Keratinocyte (primary cell): Measurements from ENCODE around the gene CLEC18C. TPM values are rescaled to one million over a fixed set of nuclear protein-coding genes. Genes with fewer than 3 reads are reported as not detected.

Experiments
- DNase-seq: peaks from one replicate; pipeline ENCODE4 v3.0.0-alpha.2; 2011; ENCODE audit warnings: low read depth, missing footprints, low spot score
- FAIRE-seq: peaks from 2 replicates; lab custom pipeline; 2011; peaks lifted over from hg19 to GRCh38; lab: Jason Lieb, UNC
- H2AFZ ChIP-seq: 2 replicates; pipeline ENCODE4 v1.6.0; 2012; ENCODE audit warnings: low read length, control low read depth, inconsistent platforms; ENCODE audit not compliant: control insufficient read depth
- H3K27ac ChIP-seq: 2 replicates; pipeline ENCODE4 v1.5.1; 2011; ENCODE audit warnings: low read length; ENCODE audit not compliant: control insufficient read depth, insufficient read depth
- H3K27me3 ChIP-seq: 3 replicates; pipeline ENCODE4 v1.6.0; 2011; ENCODE audit warnings: low read length; ENCODE audit not compliant: control insufficient read depth, insufficient read depth; ENCODE audit errors: extremely low read depth
- H3K36me3 ChIP-seq, 2 experiments: 2 replicates in 1 of 2; 3 replicates in 1 of 2; pipeline ENCODE4 v1.5.1; 2011; ENCODE audit warnings: low read length in 2 of 2, mild to moderate bottlenecking in 1 of 2; ENCODE audit not compliant: control insufficient read depth in 2 of 2, insufficient read depth in 2 of 2; ENCODE audit errors: extremely low read depth in 1 of 2
- H3K4me1 ChIP-seq: 3 replicates; pipeline ENCODE4 v1.5.1; 2011; ENCODE audit warnings: low read length; ENCODE audit not compliant: control insufficient read depth, insufficient read depth; ENCODE audit errors: extremely low read depth
- H3K4me2 ChIP-seq: 3 replicates; pipeline ENCODE4 v1.6.0; 2011; ENCODE audit warnings: low read depth, low read length; ENCODE audit not compliant: control insufficient read depth, insufficient read depth; ENCODE audit errors: extremely low read depth
- H3K4me3 ChIP-seq, 3 experiments: fragments of 200-600 bp in 1 of 3; sonication (generic) in 1 of 3; 2 replicates in 2 of 3; 3 replicates in 1 of 3; pipeline ENCODE4 v1.5.1; 2011 to 2016; ENCODE audit warnings: low read length in 3 of 3, mild to moderate bottlenecking in 3 of 3, control low read depth in 2 of 3, inconsistent platforms in 1 of 3, low read depth in 1 of 3, mixed read lengths in 1 of 3, mixed run types in 1 of 3, moderate library complexity in 1 of 3; ENCODE audit not compliant: control insufficient read depth in 2 of 3, insufficient read depth in 2 of 3; ENCODE audit errors: extremely low read depth in 1 of 3
- H3K79me2 ChIP-seq: 2 replicates; pipeline ENCODE4 v1.6.0; 2012; ENCODE audit warnings: low read length; ENCODE audit not compliant: control insufficient read depth, insufficient read depth
- H3K9ac ChIP-seq: 3 replicates; pipeline ENCODE4 v1.6.0; 2011; ENCODE audit warnings: low read length; ENCODE audit not compliant: control insufficient read depth, insufficient read depth; ENCODE audit errors: extremely low read depth
- H3K9me1 ChIP-seq: 3 replicates; pipeline ENCODE4 v1.6.0; 2011; ENCODE audit warnings: low read length; ENCODE audit not compliant: control insufficient read depth, insufficient read depth; ENCODE audit errors: extremely low read depth
- H3K9me3 ChIP-seq: 2 replicates; pipeline ENCODE4 v1.5.1; 2012; ENCODE audit warnings: low read depth, low read length; ENCODE audit not compliant: control insufficient read depth
- H4K20me1 ChIP-seq: 3 replicates; pipeline ENCODE4 v1.6.0; 2011; ENCODE audit warnings: low read length; ENCODE audit not compliant: control insufficient read depth, insufficient read depth; ENCODE audit errors: extremely low read depth
- EZH2 ChIP-seq: IDR thresholded peaks from one replicate; pipeline ENCODE4 v1.6.1; 2012; ENCODE audit warnings: inconsistent platforms, mild to moderate bottlenecking, low read length, moderate library complexity
- dilution Hi-C: fragments of 300-500 bp; cut with MboI; formaldehyde crosslinking; loops from one replicate; pipeline ENCODE4 v1.7.0; 2020; ENCODE audit warnings: low sequenced_read_pairs; ENCODE audit not compliant: extremely low pct_ligation_motif_present
- polyA plus RNA-seq, 5 experiments: library from polyadenylated mRNA; depleted of rRNA in 3 of 5; stranded (reverse) in 3 of 5; stranded (forward) in 1 of 5; unstranded in 1 of 5; fragments of >200 nt; gene quantifications; 1 replicate in 1 of 5; 2 replicates in 3 of 5; 3 replicates in 1 of 5; pipeline versions ENCODE4 v1.2.1 to v1.2.3, GENCODE V29; 2011 to 2012; ENCODE audit warnings: missing spikeins in 2 of 5, low read depth in 1 of 5, low replicate concordance in 1 of 5
- TF ChIP-seq, protein P1 (sequence below), 3 experiments: IDR thresholded peaks in 1 of 3; conservative IDR thresholded peaks in 1 of 3; optimal IDR thresholded peaks in 1 of 3; 2 replicates in 2 of 3; 3 replicates in 1 of 3; pipeline versions ENCODE3 to v1.5.1; 2011; ENCODE audit warnings: low read length in 3 of 3, mild to moderate bottlenecking in 3 of 3, moderate library complexity in 2 of 3, control low read depth in 1 of 3, inconsistent platforms in 1 of 3; ENCODE audit not compliant: insufficient read depth in 2 of 3; ENCODE audit errors: extremely low read depth in 1 of 3

The CLEC18C gene
- polyA plus RNA-seq, 1 donor (not counting 4 experiments of a cell fraction or from before 2014, with no cell fraction given) = not detected

DNA sequence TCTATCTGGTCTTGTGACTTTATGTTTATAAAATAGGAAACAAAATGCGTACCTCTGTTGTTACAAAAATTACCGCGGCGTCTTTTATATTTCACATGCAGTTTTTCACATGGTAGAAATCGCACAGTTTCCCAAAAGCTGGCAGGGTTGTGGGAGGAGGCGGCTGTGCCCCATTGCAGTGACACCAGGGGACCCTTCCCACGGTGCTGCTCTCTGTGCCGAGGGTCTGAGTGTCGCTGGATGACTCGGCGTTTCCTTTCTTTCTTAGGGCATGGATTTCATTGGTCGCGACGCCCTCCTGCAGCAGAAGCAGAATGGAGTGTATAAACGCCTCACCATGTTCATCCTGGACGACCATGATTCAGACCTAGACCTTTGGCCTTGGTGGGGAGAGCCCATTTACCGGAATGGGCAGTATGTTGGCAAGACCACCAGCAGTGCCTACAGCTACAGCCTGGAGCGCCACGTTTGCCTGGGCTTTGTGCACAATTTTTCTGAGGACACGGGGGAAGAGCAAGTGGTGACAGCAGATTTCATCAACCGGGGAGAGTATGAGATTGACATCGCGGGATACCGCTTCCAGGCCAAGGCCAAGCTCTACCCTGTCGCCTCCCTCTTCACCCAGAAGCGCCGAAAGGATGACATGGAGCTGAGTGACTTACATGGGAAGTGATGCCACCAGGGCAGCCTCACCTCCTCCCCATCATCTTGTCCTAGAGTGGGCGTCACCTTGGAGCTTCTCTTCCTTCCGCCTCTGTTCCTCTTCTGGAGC lies 17.2 kb upstream of the CLEC18C start:
- no peak for TF ChIP-seq EZH2
- TF ChIP-seq, protein P1, sequence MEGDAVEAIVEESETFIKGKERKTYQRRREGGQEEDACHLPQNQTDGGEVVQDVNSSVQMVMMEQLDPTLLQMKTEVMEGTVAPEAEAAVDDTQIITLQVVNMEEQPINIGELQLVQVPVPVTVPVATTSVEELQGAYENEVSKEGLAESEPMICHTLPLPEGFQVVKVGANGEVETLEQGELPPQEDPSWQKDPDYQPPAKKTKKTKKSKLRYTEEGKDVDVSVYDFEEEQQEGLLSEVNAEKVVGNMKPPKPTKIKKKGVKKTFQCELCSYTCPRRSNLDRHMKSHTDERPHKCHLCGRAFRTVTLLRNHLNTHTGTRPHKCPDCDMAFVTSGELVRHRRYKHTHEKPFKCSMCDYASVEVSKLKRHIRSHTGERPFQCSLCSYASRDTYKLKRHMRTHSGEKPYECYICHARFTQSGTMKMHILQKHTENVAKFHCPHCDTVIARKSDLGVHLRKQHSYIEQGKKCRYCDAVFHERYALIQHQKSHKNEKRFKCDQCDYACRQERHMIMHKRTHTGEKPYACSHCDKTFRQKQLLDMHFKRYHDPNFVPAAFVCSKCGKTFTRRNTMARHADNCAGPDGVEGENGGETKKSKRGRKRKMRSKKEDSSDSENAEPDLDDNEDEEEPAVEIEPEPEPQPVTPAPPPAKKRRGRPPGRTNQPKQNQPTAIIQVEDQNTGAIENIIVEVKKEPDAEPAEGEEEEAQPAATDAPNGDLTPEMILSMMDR (optimal IDR thresholded peaks at IDR 0.05 in 1 of 3, IDR thresholded peaks at IDR 0.05 in 1 of 3, conservative IDR thresholded peaks at IDR 0.05 in 1 of 3; ENCODE audit: extremely low read depth in 1 of 3, insufficient read depth in 2 of 3, low read length in 3 of 3) = no peak
- dilution Hi-C loops = no loop called here
- Histone ChIP-seq H3K79me2 (no peaks in the 10 kb centered on the region), H4K20me1 (no peaks in the 10 kb centered on the region), H3K9me1 (no peaks in the 10 kb centered on the region), H3K4me2 (no peak overlapping the region), H3K27ac (no peak overlapping the region), H3K4me3 (no peak overlapping the region), H3K4me1 (no peaks in the 10 kb centered on the region), H3K9ac (no peak overlapping the region), H3K9me3 (no peaks in the 10 kb centered on the region), H2AFZ (no peak overlapping the region), H3K36me3 (peaks cover 15 to 31% of the 10 kb centered on the region in 2 experiments), H3K27me3 (no peaks in the 10 kb centered on the region)
- no peak for FAIRE-seq
- no peak for DNase-seq

DNA sequence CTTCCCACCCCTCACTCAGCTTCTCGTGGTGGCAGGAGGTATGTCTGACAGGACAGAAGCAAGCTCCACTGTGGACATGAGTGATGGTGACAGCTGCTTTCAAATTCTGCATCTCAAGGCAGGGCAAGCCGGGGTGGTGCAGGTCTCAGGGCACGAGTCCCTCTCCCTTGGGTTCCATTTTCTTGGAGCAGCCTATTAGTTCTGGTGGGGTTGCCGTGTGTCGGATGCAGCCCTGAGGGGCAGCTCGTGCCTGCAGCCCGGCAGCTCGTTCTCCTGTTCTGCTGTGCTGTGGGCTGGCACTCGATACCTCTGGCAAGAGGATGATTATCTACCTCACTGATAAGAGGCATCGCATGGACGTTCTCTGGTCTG lies 16.5 kb upstream of the CLEC18C start:
- no peak overlapping the region for H2AFZ ChIP-seq
- dilution Hi-C loops = no loop called here
- no peaks in the 10 kb centered on the region for H3K79me2 ChIP-seq
- DNase-seq = no peak
- peaks cover under 1% of the 10 kb centered on the region for H4K20me1 ChIP-seq
- FAIRE-seq = no peak
- no peak overlapping the region for H3K4me3 ChIP-seq
- H3K9ac ChIP-seq = no peak overlapping the region
- H3K27ac ChIP-seq = no peak overlapping the region
- peaks cover 11 to 24% of the 10 kb centered on the region in 2 experiments for H3K36me3 ChIP-seq
- H3K27me3 ChIP-seq = no peaks in the 10 kb centered on the region
- H3K4me2 ChIP-seq = no peak overlapping the region
- no peak for TF ChIP-seq EZH2
- TF ChIP-seq, protein P1 (optimal IDR thresholded peaks at IDR 0.05 in 1 of 3, IDR thresholded peaks at IDR 0.05 in 1 of 3, conservative IDR thresholded peaks at IDR 0.05 in 1 of 3; ENCODE audit: extremely low read depth in 1 of 3, insufficient read depth in 2 of 3, low read length in 3 of 3) = no peak
- H3K9me3 ChIP-seq = no peaks in the 10 kb centered on the region
- no peaks in the 10 kb centered on the region for H3K9me1 ChIP-seq
- peaks cover 4% of the 10 kb centered on the region for H3K4me1 ChIP-seq
